HG02610 (cell line): ENCODE data around the gene CDKAL1.
"Not testable (repeated sequence)": the region's sequence is repeated elsewhere in the genome, so short reads cannot be mapped to it uniquely, and the experiment has no call there.

Source experiments
- ATAC-seq: cut with Tn5 transposase; IDR thresholded peaks from one replicate; pipeline ENCODE4 v1.9.1; 2021; ENCODE audit warnings: mild to moderate bottlenecking, moderate library complexity; ENCODE audit not compliant: unreplicated experiment

Gene CDKAL1

DNA sequence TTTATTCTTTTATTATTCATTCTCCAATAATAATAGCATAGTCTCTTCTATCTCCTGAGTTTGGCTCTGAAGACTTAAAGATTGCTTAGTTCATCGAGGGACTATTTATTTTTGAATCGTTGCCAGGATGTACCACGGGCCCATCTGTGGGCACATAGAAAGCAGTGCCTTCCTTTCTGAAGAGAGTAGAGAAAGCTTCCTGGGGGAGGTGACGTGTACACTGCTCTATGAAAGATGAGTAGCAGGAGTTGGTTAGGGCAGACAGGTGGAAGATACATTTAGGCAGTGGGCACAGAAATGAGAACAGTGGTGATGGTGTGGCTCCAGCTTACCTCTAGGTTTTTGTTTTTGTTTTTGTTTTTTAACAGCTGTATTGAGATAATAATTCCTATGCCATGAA, 98.4 kb downstream of the CDKAL1 start:
- no peak for ATAC-seq

DNA sequence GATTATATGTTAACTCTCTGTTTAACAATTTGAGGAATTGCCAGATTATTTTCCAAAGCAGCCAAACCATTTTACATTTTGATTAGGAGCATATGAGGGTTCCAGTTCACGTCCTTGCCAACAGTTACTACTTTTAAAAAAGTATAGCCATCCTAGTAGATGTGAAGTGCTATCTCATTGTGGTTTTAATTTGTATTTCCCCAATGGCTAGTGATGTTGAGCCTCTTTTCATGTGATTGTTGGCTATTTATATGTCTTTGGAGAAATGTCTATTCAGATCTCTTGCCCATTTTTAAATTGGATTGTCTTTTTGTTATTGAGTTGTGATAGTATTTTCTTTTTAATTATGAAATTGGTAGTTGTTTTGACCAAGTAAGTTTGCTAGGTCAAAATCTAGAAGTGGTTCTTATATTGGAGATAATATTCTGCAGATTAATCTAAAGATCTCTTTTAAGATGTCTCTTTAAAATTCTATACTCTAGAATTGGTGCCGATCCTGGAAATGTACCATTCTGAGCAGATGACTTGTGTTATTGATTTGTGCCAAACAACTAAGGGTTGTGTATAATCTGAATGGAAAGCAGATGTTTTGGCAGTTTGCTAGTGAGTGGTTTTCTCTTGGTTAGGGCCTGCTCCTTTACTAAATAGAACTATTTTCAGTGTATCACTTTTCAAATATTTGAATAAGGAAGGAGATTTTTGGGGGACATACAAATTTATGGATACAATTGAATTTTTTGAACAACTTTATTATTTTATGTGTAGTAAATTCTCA, 99.5 kb downstream of the CDKAL1 start:
- ATAC-seq = no peak

DNA sequence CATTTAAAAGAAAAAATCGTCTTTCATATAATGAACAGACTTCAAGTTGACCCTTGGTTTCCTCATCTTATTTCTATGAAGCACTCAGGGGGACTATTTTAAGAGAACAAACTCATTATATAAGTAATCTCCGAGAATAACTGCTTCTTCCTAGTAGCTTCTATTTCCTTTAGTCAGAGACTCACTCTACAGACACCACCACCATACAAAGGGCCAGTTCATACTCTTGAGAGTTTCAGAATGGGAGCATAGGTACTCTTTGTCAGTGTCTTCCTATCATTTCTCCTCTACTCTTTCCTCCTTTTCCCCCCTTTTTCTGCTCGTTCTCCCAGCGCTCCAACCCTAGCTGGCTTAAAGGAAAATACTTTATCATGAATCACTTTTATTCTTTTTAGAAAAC, 104.9 kb downstream of the CDKAL1 start:
- ATAC-seq = no peak

DNA sequence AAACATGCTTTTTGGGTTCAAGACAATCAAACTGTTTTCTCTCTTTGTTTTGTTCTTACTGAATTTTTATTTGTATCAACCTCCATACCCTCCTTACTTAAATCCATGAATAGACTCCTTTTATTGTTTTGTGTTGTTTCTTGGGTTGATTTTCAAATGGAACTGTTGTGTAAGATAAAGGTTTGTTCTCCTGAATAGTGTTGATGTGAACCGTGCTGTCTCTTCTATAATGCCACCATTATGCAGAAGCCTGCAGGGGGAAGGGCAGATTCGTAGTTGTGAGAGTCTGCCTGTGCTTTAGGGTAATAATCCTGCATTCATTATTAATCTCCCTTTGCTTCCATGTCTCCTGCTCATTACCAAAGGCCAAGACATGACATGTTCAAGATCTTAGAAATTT, 105.9 kb downstream of the CDKAL1 start:
- no peak for ATAC-seq

DNA sequence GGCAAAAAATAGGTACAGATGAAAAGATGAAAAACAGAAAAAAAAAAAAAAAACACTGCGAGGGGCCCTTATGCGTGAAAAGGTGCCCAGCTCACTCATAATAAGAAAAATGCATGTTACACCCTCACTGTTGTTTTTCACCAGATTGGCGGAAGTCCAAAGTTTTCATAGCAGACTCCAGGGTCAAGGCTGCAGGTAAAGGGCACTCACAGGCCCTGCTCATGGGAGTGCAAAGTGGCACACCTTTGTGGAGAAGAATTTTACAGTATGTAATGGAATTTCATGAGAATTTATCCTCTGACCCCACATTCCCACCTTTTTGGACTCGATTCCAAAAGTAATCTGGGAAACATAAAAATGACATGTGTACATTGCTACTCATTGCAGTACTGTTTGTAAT, 108.2 kb downstream of the CDKAL1 start:
- no peak for ATAC-seq

DNA sequence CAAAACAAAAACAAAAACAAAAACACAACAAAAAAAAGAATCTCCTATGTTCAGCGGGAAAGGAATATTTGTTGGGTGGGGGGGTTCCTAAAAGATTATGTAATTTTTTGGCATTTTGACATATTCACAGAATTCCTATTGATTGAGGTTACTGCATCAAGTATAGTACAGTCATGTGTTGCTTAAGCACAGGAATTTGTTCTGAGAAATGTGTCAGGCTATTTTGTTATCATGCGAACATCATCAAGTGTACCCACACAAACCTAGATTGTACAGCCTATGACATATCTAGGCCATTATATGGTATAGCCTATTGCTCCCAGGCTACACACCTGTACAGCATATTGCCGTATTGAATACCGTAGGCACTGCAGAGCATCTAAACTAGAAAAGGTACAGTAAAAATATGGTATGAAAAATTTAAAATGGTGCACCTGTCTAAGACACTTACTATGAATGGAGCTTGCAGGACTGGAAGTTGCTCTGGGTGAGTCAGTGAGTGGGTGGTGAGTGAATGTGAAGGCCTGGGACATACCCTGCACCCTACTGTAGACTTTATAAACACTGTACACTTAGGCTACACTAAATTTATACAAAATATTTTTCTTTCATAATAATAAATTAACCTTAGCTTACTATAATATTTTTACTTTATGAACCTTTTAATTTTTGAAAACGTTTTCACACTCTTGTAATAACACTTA, 110.6 kb downstream of the CDKAL1 start:
- no peak for ATAC-seq

DNA sequence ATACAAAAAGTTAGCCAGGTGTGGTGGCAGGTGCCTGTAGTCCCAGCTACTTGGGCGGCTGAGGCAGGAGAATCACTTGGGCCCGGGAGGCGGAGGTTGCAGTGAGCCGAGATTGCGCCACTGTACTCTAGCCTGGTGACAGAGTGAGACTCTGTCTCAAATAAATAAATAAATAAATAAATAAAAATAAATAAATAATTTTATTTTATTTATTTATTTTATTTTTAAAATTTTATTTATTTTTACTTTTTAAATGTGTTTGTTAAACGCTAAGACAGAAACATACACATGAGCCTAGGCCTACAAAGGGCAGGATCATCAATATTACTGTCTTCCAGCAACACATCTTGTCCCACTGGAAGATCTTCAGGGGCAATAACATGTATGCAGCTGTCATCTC, 111.3 kb downstream of the CDKAL1 start:
- ATAC-seq = not testable (repeated sequence)

DNA sequence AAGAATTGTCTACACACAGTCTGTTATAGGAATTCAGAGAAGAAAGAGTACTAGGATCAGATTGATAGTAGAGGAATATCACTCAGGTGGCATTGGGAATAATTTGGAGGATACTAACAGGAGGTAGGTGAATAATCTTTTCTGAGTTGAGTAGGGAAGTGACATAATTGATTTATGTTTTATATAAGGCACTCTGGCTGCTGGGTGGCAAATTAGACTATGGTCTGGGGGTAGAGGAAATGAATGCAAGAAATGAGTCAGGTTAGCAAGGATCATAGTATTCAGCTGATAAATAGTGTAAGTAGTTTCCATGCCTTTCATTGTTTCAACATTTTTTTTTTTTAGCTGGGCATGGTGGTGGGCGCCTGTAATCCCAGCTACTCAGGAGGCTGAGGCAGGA, 113.3 kb downstream of the CDKAL1 start:
- no peak for ATAC-seq

DNA sequence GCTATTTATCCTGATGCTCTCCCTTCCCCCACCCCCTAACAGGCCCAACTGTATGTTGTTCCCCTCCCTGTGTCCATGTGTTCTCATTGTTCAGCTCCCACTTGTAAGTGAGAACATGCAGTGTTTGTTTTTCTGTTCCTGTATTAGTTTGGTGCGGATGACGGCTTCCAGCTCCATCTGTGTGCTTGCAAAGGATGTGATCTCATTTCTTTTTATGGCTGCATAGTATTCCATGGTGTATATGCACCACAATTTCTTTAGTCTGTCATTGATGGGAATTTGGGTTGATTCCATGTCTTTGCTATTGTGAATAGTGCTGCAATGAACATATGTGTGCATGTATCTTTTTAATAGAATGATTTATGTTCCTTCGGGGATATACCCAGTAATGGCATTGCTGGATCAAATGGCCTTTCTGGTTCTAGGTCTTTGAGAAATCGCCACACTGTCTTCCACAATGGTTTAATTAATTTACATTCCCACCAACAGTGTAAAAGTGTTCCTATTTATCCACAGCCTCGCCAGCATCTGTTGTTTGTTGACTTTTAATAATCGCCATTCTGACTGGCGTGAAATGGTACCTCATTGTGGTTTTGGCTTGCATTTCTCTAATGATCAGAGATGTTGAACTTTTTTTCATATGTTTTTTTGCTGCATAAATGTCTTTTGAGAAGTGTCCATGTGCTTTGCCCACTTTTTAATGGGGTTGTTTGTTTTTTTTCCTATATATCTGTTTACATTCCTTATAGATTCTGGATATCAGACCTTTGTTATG, 115.6 kb downstream of the CDKAL1 start:
- not testable (repeated sequence) for ATAC-seq

DNA sequence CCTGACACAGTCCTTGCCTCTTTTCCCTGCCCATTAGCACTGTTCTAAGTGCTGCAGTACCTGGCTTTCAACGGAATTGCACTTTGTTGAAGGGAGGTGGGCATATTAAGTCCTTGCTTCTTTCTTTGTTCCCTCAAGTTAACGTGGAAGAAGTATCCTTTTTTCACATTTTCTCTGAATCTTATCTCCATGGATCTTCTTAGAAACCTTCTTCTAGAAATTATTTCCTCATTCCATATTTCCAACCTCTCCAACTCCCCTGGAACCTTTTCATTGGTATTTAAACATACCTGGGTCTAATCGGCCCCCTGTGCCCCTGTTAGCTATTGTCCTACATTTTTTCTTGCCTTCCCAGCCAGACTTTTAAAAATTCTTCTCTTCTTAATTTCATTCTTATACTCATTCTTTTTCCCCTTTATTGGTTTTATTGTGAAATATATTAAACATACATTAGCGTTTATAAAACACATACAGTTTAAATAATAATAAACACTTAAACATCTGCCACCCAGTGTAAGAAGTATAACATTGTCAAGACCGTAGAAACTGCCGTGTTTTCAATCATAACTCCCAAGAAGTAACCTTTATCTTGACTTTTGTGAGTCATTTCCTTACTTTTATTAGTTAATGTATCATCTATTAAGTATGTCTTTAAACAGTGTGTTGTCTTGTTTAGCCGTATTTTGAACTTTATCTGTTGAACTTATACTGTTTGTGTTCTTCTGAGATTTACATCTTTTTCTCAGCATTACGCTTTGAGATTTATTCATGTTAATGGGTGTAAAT, 118.2 kb downstream of the CDKAL1 start:
- no peak for ATAC-seq

DNA sequence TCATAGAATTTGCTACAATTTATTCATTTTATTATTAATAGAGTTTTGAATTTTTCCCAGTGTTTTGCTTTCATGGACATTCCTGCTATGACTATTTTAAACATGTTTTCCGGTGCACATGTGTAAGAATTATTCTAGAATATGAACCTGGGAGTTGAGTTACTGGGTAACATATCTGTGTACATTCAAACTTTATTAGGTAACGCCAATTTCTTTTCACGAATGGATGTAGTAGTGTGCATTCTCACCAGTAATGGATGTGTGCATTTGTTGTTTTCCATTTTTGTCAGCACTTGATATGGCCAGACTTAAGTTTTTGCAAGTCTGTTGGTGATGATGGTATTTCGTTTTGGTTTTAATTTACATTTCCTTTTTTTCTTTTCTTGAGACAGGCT, 118.8 kb downstream of the CDKAL1 start:
- no peak for ATAC-seq

DNA sequence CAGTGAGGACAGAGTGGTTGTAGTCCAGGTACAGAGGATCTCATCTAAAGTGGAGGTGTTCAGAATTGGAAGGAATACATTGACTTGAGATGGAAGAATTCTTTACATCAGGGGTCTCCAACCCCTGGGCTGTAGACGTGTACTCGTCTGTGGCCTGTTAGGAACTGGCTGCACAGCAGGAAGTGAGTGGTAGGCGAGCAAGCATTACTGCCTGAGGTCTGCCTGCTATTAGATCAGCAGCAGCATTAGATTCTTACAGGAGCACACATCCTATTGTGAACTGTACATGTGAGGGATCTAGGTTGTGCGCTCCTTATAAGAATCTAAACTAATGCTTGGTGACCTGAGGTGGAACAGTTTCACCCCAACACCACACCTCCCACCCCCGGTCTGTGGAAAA, 121.1 kb downstream of the CDKAL1 start:
- no peak for ATAC-seq

DNA sequence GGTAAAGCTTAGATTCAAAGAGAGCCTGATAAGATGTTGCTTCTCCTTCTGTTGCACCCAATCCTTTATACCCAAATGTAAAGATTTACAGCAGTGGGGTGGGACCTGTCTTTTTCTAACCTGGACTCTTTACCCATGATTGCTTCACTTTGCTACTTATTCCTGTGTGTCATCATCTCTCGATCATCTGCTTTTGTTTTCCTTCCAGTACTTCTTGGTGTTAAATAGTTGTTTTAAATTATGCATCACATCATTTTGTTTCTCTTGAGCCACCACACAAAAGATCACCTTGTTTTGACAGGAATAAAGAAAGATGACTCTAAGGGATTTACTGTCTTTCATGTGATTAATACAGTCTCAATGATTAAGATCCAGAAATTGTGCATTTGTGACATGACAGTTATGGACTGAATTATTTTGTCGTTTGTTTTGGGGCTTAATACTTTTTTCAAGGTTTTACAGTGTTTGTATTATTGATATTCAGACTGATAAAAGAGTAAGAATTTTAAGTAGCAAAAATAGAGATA, 123.1 kb downstream of the CDKAL1 start:
- no peak for ATAC-seq

DNA sequence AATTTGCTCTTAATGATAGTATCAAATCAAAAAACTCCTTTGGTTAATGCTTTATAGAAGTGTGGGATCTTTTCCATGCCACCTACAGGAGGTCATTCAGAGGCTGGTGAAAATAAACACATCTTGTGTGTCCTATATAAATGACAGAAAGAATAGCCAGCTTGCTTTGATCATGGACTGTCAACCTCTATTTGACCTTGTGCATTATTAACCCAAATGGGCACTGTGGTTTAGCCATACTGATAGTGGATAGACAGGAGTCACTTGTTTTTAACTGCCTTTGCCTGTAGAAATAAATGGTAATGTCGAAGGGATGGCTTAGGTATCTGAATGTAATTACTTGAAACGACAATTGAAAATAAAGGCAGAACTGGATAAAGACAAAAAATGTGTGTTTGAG, 123.8 kb downstream of the CDKAL1 start:
- ATAC-seq = no peak

DNA sequence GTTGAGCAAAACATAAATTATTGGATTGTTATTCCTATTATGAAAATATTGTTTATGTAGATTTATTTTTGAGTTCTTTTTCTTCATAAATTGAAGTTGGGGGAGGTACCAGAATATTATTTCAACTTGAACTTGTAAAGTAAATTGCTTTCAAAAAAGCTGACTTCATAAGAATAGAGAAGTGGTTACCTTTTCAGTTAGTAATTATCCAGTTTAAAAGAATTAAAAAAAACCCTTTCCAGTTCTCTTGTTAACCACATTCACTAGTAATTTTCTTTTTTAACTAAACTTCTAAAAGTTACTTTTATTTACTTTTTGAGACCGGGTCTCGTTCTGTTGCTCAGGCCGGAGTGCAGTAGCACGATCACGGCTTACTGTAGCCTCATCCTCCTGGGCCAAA, 124.3 kb downstream of the CDKAL1 start:
- no peak for ATAC-seq

DNA sequence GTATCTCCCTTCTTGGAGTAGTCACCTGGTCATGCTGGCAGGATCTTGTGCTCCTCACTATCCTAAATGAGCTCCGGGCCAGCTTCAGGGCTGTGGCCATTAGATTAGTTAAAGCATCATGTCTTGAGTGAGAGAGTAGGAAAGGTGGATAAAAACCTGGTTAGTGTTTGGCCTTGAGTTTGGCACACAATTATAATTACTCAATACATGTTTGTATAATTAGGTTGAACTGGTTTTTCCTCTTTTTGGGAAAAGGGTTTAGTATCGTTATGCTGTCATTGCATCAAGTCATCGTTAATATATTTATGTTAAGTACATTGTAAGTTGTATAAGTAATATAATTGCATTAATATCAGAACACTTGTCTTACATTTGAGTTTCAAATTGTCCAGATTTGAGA, 126.3 kb downstream of the CDKAL1 start:
- ATAC-seq = no peak

DNA sequence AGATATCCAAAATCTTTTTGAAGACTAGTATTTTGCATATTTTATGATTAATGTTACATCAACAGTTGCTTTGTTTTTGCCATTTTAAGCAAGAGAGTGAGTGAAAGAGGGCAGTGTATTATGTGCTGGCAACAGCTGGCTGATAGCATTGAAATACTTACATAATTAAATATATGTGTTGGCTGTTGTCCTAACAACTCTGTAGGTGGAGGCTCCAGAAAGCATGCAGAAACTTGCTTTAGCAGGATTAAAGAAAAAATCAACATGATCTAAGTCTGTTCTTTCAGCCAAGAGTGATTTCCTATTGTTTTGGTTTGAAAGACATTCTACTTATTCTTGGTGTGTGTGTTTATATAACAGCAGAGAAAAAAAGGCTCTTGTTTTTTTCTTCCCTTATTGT, 127.5 kb downstream of the CDKAL1 start:
- no peak for ATAC-seq

DNA sequence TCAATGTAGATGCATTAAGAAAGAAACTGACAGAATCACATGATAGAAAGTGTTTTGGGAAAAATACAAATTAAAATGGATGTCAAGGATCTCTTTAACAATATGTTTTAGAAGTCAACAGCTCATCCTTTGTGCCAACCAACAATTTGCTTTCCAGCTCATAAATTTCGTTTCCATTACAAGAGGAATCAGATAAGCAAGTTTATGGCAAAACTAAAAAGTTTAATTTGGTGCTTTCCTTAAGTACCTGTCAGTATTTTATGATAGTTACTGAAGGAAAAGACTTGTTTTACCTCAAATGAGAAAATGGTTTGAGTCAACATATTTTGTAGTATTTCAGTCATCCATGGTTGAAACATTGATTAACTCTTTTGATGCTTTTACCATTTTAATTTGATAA, 130.0 kb downstream of the CDKAL1 start:
- ATAC-seq = no peak

DNA sequence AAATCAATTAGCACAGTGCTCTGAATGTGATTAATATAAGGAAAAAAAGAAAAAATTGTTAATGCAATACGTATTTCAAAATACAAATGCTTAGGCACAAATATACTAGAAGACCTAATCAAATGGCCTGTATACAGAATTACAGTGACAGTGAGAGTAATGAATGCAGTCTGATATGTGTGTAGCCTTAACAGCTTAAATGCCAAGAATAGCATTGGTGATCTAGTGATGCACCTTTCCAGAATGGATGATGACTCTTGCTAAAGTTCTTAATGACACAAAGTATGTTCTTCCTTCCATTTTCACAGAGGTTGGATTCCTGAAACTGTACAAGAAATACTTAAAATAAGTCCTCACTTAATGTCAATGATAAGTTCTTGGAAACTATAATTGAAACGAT, 131.0 kb downstream of the CDKAL1 start:
- no peak for ATAC-seq

DNA sequence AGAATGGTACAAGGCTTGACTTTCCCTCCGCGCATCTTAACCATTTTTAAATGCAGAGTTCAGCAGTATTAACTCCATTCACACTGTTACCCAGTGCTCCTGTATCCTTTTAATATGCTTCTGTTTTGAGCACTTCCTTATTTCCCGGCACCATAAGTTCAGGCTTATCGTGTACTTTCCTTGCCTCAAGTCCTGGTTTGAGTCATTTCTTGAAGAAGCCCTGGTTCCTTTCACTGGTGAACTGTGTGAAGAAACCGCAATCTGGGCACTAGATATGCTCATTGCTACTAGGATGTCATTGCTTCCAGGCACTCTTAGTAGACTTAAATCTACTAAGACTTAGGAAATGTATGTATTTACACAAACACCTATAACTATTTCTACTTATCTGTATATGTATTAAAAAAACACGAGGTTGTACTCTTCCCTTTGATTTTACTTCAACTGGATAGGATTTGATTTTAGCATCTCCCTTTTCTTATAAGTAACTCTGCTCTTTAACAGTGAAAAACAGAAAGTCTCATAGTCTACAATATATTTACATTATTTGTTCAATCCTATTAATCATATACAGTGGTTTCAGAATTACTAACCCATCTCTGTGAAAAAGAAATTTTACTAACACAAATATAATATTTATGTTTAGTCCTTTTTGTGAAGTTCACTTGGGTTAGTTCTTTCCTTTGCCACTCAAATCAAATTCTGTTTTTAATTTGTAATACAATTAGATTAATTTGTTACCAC, 135.5 kb downstream of the CDKAL1 start:
- ATAC-seq = peak; percentile 90
